OCI-LY1 (cell line): ENCODE data around the gene CRK.

Experiments
- EZH2 ChIP-seq: fragments of 200-600 bp; sonication (generic), shearing (Covaris generic); IDR thresholded peaks from 2 replicates; pipeline ENCODE4 v1.8.0; 2017; ENCODE audit warnings: borderline replicate concordance, mixed run types, mild to moderate bottlenecking, antibody characterized with exemption, low read length, moderate library complexity, mixed read lengths
- TF ChIP-seq, protein P1 (sequence below): fragments of 200-600 bp; sonication (generic), shearing (Covaris generic); IDR thresholded peaks from 2 replicates; pipeline ENCODE4 v1.5.1; 2017; ENCODE audit warnings: mild to moderate bottlenecking, antibody characterized with exemption, low read length, moderate library complexity, mixed read lengths

DNA sequence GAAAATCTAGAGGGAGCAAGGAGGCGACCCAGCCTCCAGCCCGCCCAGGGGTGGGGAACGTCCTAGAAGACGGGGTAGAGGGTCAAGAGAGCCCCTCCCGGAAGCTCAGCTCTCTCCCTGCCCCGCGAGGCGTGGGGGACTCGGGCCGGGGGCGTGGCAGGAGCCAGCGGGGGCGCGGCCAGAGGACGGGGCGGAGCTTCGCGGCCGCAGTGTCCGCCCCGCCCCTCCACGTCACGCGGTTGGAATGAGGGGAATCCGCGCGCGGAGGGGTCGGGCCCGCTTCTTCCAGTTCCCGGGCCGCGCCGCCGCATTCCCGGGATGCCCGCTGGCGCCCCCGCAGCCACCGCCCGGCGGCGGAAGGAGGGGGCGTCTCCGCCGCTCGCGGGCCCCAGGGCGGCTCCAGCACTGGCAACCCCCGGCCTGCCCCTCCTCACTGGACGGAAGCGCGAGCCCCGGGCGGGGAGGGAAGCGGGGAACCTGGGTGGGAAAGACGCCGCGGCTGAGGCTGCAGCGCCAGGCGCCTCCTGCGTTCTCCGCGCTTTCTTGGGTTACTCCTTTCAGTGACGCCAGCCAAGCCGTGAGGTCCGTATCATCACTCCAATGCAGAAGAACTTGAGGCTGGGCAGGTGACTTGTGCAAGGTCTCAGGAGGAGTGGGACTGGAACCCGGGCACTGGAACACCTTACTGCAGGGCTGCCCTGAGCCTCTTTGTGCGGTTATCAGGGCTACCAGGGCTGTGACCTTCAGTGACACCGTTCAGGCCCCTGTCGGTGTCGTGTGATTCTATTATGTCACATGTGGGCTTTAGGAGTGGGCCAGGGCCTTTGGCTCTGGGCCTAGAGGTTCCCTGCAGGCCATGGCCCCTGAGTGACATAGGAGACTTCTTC lies 32.1 kb upstream of the CRK start:
- TF ChIP-seq EZH2: no peak
- TF ChIP-seq, protein P1, sequence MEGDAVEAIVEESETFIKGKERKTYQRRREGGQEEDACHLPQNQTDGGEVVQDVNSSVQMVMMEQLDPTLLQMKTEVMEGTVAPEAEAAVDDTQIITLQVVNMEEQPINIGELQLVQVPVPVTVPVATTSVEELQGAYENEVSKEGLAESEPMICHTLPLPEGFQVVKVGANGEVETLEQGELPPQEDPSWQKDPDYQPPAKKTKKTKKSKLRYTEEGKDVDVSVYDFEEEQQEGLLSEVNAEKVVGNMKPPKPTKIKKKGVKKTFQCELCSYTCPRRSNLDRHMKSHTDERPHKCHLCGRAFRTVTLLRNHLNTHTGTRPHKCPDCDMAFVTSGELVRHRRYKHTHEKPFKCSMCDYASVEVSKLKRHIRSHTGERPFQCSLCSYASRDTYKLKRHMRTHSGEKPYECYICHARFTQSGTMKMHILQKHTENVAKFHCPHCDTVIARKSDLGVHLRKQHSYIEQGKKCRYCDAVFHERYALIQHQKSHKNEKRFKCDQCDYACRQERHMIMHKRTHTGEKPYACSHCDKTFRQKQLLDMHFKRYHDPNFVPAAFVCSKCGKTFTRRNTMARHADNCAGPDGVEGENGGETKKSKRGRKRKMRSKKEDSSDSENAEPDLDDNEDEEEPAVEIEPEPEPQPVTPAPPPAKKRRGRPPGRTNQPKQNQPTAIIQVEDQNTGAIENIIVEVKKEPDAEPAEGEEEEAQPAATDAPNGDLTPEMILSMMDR: no peak
